ENCODE results near the gene H1-8. TPM values are rescaled to one million over a fixed set of nuclear protein-coding genes. Genes with fewer than 3 reads are reported as not detected.

Gene H1-8
- total RNA-seq, 4 donors from 2014 or later = not detected

DNA sequence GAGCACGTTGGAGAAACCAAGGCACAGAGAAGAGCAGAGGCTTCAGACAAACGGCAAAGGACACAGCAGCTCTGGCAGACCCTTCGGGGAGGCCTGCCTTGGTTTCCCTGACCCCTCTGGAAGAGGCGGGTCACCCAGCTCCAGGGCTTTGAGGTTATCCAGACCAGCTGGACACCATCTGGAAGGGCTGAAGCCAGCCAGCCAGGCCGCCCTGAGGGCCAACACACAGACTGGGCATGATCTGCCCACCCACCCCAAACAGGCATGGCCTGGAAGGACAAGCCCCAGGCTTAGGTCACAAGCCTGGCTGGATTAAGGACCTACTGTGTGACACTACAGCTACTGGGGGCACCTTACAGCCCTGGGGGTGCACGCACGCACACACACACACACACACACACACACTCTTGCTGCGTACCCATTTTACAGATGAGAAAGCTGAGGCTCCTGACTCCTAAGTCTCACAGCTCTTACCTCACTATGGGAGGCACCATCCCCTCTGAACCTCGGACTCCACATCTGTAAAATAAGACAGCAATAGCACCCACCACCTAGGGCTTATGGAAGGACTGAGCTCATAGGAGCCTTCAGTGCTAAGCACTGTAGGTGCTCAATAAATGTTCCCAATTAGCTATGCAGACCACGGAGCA, 52.7 kb downstream of the H1-8 start:
- Histone ChIP-seq H3K4me3 (peak overlapping the region in 2 of 4 donors; percentile 23 to 50), H3K9me3 (no peaks in the 10 kb centered on the region), H3K4me1 (peaks cover 45 to 100% (median 83%) of the 10 kb centered on the region in 3 donors), H3K27me3 (no peaks in the 10 kb centered on the region), H3K36me3 (no peaks in the 10 kb centered on the region), H3K27ac (peak overlapping the region; percentile 67 to 94 (median 84))
- WGBS, 2 donors = 55% methylated on average over 2 of the region's 10 CpGs; no CpG with 5 or more reads in 1 of the 2 donors
- no peak for TF ChIP-seq POLR2A (IDR thresholded peaks at IDR 0.05)
- TF ChIP-seq, protein P1, sequence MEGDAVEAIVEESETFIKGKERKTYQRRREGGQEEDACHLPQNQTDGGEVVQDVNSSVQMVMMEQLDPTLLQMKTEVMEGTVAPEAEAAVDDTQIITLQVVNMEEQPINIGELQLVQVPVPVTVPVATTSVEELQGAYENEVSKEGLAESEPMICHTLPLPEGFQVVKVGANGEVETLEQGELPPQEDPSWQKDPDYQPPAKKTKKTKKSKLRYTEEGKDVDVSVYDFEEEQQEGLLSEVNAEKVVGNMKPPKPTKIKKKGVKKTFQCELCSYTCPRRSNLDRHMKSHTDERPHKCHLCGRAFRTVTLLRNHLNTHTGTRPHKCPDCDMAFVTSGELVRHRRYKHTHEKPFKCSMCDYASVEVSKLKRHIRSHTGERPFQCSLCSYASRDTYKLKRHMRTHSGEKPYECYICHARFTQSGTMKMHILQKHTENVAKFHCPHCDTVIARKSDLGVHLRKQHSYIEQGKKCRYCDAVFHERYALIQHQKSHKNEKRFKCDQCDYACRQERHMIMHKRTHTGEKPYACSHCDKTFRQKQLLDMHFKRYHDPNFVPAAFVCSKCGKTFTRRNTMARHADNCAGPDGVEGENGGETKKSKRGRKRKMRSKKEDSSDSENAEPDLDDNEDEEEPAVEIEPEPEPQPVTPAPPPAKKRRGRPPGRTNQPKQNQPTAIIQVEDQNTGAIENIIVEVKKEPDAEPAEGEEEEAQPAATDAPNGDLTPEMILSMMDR (IDR thresholded peaks at IDR 0.05) = no peak
- intact Hi-C loops (cut with DNase I) = no loop called here
- DNase-seq = no peak

- no peaks in the 10 kb centered on the region for H3K36me3 ChIP-seq
- peak overlapping the region in 3 of 4 donors; percentile 4 to 50 (median 23) for H3K4me3 ChIP-seq
- no peaks in the 10 kb centered on the region for H3K9me3 ChIP-seq
- no peak for DNase-seq
- no peaks in the 10 kb centered on the region for H3K27me3 ChIP-seq
- peaks cover 44 to 100% (median 84%) of the 10 kb centered on the region in 3 donors for H3K4me1 ChIP-seq
- 21 to 30% methylated on average over 2 to 5 of the region's 27 CpGs for WGBS, 2 donors
- H3K27ac ChIP-seq = peak overlapping the region; percentile 67 to 94 (median 84)
- no peak for TF ChIP-seq POLR2A (IDR thresholded peaks at IDR 0.05)
- TF ChIP-seq, protein P1 (IDR thresholded peaks at IDR 0.05) = peak in 1 of 6 experiments; percentile 2
- intact Hi-C loops (cut with DNase I) = no loop called here
These were observed 53.5 kb downstream of the H1-8 start for GRCh38 chr3:129596194-129597086.

DNA sequence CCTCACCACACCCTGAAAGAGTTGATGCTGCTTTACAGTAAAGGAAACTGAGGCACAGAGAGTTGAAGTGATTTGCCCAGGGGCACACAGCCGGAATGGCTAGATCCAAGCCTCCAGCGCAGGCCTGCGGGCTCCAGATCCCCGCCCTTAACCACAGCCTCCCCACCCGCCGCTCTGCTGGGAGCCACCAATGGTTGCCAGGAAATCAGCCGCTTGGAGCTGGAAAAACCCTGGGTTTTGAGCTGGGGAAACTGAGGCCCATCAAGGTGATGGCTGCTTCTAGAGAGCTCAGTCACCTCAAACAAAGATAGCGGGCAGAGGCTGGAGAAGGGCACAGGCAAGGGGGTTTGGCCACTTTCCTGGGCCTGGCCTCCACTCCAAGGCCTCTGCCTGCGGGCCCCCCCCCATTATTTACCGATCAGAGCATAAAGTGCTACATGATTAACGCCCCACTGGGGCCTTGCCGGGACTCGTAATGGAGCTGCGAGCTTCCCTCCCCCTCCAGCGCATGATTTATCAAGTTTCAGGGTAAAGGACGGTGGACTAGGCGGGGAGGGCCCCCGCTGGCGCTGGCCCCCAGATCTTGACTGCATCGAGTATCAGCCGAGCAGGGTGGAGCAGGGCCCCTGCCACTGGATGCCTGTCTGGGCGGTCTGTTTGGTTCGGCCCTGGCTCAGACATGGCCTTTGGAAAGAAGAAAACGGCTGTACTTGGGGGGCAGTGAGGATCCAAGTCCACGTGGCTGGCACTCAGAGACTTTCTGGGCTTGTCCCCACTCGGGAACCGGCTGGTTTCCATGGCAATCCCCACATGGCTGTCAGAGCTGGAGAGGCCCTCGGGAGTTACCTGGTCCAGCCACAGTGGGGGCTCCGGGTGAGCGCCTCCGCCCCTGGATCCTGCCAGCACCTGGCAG, 54.4 kb downstream of the H1-8 start:
- Histone ChIP-seq H3K4me3 (peak overlapping the region in 2 of 4 donors; percentile 23 to 50), H3K9me3 (no peaks in the 10 kb centered on the region), H3K27me3 (no peaks in the 10 kb centered on the region), H3K4me1 (peaks cover 40 to 100% (median 79%) of the 10 kb centered on the region in 3 donors), H3K27ac (peak overlapping the region; percentile 67 to 94 (median 84)), H3K36me3 (no peaks in the 10 kb centered on the region)
- no peak for DNase-seq
- TF ChIP-seq, protein P1 (IDR thresholded peaks at IDR 0.05) = no peak
- no peak for TF ChIP-seq POLR2A (IDR thresholded peaks at IDR 0.05)
- 56% methylated on average over 4 of the region's 31 CpGs; no CpG with 5 or more reads in 1 of the 2 donors for WGBS, 2 donors
- intact Hi-C loops (cut with DNase I) = no loop called here

DNA sequence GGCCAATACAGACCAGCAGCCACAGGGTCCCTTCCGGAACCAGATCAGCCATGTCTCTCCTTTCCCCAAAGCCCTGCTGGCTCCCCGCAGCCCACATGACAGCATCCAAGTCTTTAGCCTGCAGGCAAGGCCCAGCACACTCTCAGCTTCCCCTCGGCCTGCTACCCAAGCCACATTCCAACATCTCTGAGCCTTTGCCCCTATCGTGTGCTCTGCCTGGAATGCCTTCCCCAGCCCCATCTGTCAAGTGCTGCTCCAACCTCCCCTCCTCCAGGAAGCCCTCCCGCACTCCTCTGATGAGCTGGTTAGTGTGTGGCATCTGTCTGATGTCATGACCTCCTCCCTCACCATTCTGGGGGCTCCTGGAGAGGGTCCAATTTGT, 55.0 kb downstream of the H1-8 start:
- WGBS, 2 donors = 42 to 60% methylated on average over 2 to 4 of the region's 5 CpGs
- DNase-seq = no peak
- peaks cover 40 to 100% (median 81%) of the 10 kb centered on the region in 3 donors for H3K4me1 ChIP-seq

More for the DNA sequence above, 55.0 kb downstream of the H1-8 start:
- Histone ChIP-seq H3K4me3 (peak overlapping the region in 1 of 4 donors; percentile 50), H3K27me3 (no peaks in the 10 kb centered on the region), H3K9me3 (no peaks in the 10 kb centered on the region), H3K27ac (peak overlapping the region; percentile 67 to 94 (median 84)), H3K36me3 (no peaks in the 10 kb centered on the region)
- intact Hi-C loops (cut with DNase I) = no loop called here
- no peak for TF ChIP-seq POLR2A (IDR thresholded peaks at IDR 0.05)
- TF ChIP-seq, protein P1 (IDR thresholded peaks at IDR 0.05) = no peak
